Loucy (cell line): ENCODE results near the gene ANAPC16.

Experiments used
- H2AFZ ChIP-seq: fragments of 200-600 bp; sonication (generic); 2 replicates; pipeline ENCODE4 v1.6.0; 2016; ENCODE audit warnings: antibody characterized with exemption, mild to moderate bottlenecking, low read length, moderate library complexity
- H3F3A ChIP-seq: fragments of 200-600 bp; 2 replicates; pipeline ENCODE4 v1.6.0; 2016; ENCODE audit warnings: antibody characterized with exemption, low read depth, mild to moderate bottlenecking
- H3K27me3 ChIP-seq: fragments of 200-600 bp; sonication (generic); 2 replicates; pipeline ENCODE4 v1.6.1; 2014; ENCODE audit warnings: low read length, mild to moderate bottlenecking; ENCODE audit not compliant: insufficient read depth, poor library complexity, severe bottlenecking
- H3K36me3 ChIP-seq: fragments of 200-600 bp; sonication (generic); 2 replicates; pipeline ENCODE4 v1.6.1; 2016; ENCODE audit warnings: low read length; ENCODE audit not compliant: insufficient read depth
- H3K4me1 ChIP-seq: fragments of 200-600 bp; sonication (generic); 2 replicates; pipeline ENCODE4 v1.5.1; 2014; ENCODE audit warnings: low read length, mild to moderate bottlenecking; ENCODE audit not compliant: insufficient read depth, poor library complexity, severe bottlenecking
- H3K4me2 ChIP-seq: fragments of 200-600 bp; sonication (generic); 2 replicates; pipeline ENCODE4 v1.6.0; 2014; ENCODE audit warnings: antibody characterized with exemption, low read length, low read depth, mild to moderate bottlenecking; ENCODE audit not compliant: poor library complexity, severe bottlenecking
- H3K4me3 ChIP-seq: fragments of 200-600 bp; sonication (generic); 2 replicates; pipeline ENCODE4 v1.5.1; 2014; ENCODE audit warnings: low read length, mild to moderate bottlenecking, mixed read lengths; ENCODE audit not compliant: poor library complexity, severe bottlenecking
- H3K79me2 ChIP-seq: fragments of 200-600 bp; sonication (generic); 2 replicates; pipeline ENCODE4 v1.6.1; 2014; ENCODE audit warnings: low read length; ENCODE audit not compliant: insufficient read depth
- H3K9ac ChIP-seq: fragments of 200-600 bp; sonication (generic); 2 replicates; pipeline ENCODE4 v1.6.0; 2014; ENCODE audit warnings: mild to moderate bottlenecking, low read depth, low read length, moderate library complexity; ENCODE audit not compliant: poor library complexity, severe bottlenecking
- H3K9me2 ChIP-seq: fragments of 200-600 bp; sonication (generic); replicated peaks from 2 replicates; pipeline ENCODE4 v1.6.1; 2016; ENCODE audit warnings: low read depth, low read length, mixed read lengths
- H3K9me3 ChIP-seq: fragments of 200-600 bp; sonication (generic); 2 replicates; pipeline ENCODE4 v1.6.1; 2014; ENCODE audit warnings: mild to moderate bottlenecking, antibody characterized with exemption, low read length, low read depth; ENCODE audit not compliant: insufficient read depth
- H4K20me1 ChIP-seq: fragments of 200-600 bp; sonication (generic); 2 replicates; pipeline ENCODE4 v1.6.0; 2014; ENCODE audit warnings: antibody characterized with exemption, low read length, mild to moderate bottlenecking; ENCODE audit not compliant: insufficient read depth, poor library complexity, severe bottlenecking
- CTCF ChIP-seq: fragments of 200-600 bp; sonication (generic); conservative IDR thresholded peaks from 2 replicates; pipeline ENCODE4 v1.5.1; 2014; ENCODE audit warnings: mild to moderate bottlenecking, antibody characterized with exemption, low read length
- EZH2phosphoT487 ChIP-seq: fragments of 200-600 bp; IDR thresholded peaks from 2 replicates; pipeline ENCODE4 v1.6.1; 2018; ENCODE audit warnings: antibody characterized with exemption, mild to moderate bottlenecking, moderate library complexity, borderline replicate concordance

Gene ANAPC16

GRCh38 chr10:72173619-72174296 lies 42.1 kb upstream of the ANAPC16 start:
- TF ChIP-seq CTCF (no peak), EZH2phosphoT487 (no peak)
- no peaks in the 10 kb centered on the region for H3F3A ChIP-seq
- peaks cover 24% of the 10 kb centered on the region; the same call in 1 of the 2 replicates for H3K36me3 ChIP-seq
- H3K9me2 ChIP-seq: no peaks in the 10 kb centered on the region
- H2AFZ ChIP-seq: no peak overlapping the region
- no peak overlapping the region for H3K4me2 ChIP-seq
- no peaks in the 10 kb centered on the region for H4K20me1 ChIP-seq
- H3K27me3 ChIP-seq: no peaks in the 10 kb centered on the region
- H3K79me2 ChIP-seq: no peaks in the 10 kb centered on the region; the same call in 1 of the 2 replicates
- H3K9ac ChIP-seq: no peak overlapping the region
- no peak overlapping the region for H3K4me3 ChIP-seq
- no peaks in the 10 kb centered on the region for H3K9me3 ChIP-seq
- peaks cover 12% of the 10 kb centered on the region for H3K4me1 ChIP-seq

GRCh38 chr10:72174297-72174662 lies 41.5 kb upstream of the ANAPC16 start:
- Histone ChIP-seq H3K4me1 (peaks cover 12% of the 10 kb centered on the region), H3K4me2 (no peak overlapping the region), H3K36me3 (peaks cover 26% of the 10 kb centered on the region; the same call in 1 of the 2 replicates), H3F3A (no peaks in the 10 kb centered on the region), H3K9me3 (no peaks in the 10 kb centered on the region), H3K4me3 (no peak overlapping the region), H2AFZ (no peak overlapping the region), H3K9me2 (no peaks in the 10 kb centered on the region), H4K20me1 (no peaks in the 10 kb centered on the region), H3K79me2 (no peaks in the 10 kb centered on the region; the same call in 1 of the 2 replicates), H3K9ac (no peak overlapping the region), H3K27me3 (no peaks in the 10 kb centered on the region)
- TF ChIP-seq EZH2phosphoT487 (no peak), CTCF (no peak)

GRCh38 chr10:72175149-72175548 lies 40.7 kb upstream of the ANAPC16 start:
- Histone ChIP-seq H3K36me3 (peaks cover 30% of the 10 kb centered on the region; the same call in 1 of the 2 replicates), H3K4me1 (peaks cover 12% of the 10 kb centered on the region), H2AFZ (no peak overlapping the region), H3K4me2 (no peak overlapping the region), H3K9me2 (no peaks in the 10 kb centered on the region), H3K4me3 (no peak overlapping the region), H3F3A (no peaks in the 10 kb centered on the region), H3K9ac (no peak overlapping the region), H3K79me2 (no peaks in the 10 kb centered on the region), H3K27me3 (no peaks in the 10 kb centered on the region), H4K20me1 (no peaks in the 10 kb centered on the region), H3K9me3 (no peaks in the 10 kb centered on the region)
- no peak for TF ChIP-seq CTCF
- TF ChIP-seq EZH2phosphoT487: no peak
